OCI-LY1 (cell line): ENCODE data around the gene NUP93.

Experiments used
- EZH2 ChIP-seq: fragments of 200-600 bp; sonication (generic), shearing (Covaris generic); IDR thresholded peaks from 2 replicates; pipeline ENCODE4 v1.8.0; 2017; ENCODE audit warnings: borderline replicate concordance, mixed run types, mild to moderate bottlenecking, antibody characterized with exemption, low read length, moderate library complexity, mixed read lengths
- TF ChIP-seq, protein P1 (sequence below): fragments of 200-600 bp; sonication (generic), shearing (Covaris generic); IDR thresholded peaks from 2 replicates; pipeline ENCODE4 v1.5.1; 2017; ENCODE audit warnings: mild to moderate bottlenecking, antibody characterized with exemption, low read length, moderate library complexity, mixed read lengths

- TF ChIP-seq, protein P1, sequence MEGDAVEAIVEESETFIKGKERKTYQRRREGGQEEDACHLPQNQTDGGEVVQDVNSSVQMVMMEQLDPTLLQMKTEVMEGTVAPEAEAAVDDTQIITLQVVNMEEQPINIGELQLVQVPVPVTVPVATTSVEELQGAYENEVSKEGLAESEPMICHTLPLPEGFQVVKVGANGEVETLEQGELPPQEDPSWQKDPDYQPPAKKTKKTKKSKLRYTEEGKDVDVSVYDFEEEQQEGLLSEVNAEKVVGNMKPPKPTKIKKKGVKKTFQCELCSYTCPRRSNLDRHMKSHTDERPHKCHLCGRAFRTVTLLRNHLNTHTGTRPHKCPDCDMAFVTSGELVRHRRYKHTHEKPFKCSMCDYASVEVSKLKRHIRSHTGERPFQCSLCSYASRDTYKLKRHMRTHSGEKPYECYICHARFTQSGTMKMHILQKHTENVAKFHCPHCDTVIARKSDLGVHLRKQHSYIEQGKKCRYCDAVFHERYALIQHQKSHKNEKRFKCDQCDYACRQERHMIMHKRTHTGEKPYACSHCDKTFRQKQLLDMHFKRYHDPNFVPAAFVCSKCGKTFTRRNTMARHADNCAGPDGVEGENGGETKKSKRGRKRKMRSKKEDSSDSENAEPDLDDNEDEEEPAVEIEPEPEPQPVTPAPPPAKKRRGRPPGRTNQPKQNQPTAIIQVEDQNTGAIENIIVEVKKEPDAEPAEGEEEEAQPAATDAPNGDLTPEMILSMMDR: no peak
- no peak for TF ChIP-seq EZH2
Observed at GRCh38 chr16:56856876-56857447, 127.0 kb downstream of the NUP93 start.
